ENCODE data around the gene TUNAR.

DNA sequence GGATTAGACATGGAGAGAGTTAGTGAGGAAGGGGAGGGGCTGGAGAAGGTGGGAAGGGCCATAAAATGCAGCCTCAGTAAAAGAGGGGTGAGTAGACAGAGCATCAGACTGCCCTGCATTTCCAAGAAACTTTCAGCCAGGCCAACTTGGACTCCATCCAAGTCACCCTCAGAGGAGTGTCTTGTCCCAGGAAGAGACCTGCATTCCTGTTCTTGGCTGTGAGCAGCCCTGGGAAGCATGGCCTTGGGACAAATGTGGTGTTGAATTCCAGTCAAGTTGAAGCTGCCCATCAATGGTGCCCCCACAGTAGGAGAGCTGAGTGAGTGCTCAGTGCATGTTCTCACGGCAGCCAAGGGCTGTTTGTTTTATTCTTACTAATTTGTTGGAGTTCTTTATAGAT lies 35.0 kb upstream of the TUNAR start:
- TF ChIP-seq, protein P1, sequence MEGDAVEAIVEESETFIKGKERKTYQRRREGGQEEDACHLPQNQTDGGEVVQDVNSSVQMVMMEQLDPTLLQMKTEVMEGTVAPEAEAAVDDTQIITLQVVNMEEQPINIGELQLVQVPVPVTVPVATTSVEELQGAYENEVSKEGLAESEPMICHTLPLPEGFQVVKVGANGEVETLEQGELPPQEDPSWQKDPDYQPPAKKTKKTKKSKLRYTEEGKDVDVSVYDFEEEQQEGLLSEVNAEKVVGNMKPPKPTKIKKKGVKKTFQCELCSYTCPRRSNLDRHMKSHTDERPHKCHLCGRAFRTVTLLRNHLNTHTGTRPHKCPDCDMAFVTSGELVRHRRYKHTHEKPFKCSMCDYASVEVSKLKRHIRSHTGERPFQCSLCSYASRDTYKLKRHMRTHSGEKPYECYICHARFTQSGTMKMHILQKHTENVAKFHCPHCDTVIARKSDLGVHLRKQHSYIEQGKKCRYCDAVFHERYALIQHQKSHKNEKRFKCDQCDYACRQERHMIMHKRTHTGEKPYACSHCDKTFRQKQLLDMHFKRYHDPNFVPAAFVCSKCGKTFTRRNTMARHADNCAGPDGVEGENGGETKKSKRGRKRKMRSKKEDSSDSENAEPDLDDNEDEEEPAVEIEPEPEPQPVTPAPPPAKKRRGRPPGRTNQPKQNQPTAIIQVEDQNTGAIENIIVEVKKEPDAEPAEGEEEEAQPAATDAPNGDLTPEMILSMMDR (conservative IDR thresholded peaks at IDR 0.05; ENCODE audit: low read depth in 2 of 2): no peak
- TF ChIP-seq POLR2AphosphoS5 (IDR thresholded peaks at IDR 0.05; ENCODE audit: low read depth) (no peak), ZNF114 (CRISPR knock-in tag; IDR thresholded peaks at IDR 0.05) (no peak), CREB1 (CRISPR knock-in tag; IDR thresholded peaks at IDR 0.05; ENCODE audit: low read depth) (no peak), EZH2 (IDR thresholded peaks at IDR 0.05; ENCODE audit: low read depth, unreplicated experiment) (no peak), EZH2phosphoT487 (IDR thresholded peaks at IDR 0.05; ENCODE audit: unreplicated experiment) (no peak), JUNB (IDR thresholded peaks at IDR 0.05; ENCODE audit: unreplicated experiment) (no peak), STAT1 (IDR thresholded peaks at IDR 0.05; ENCODE audit: unreplicated experiment) (no peak)
- TF ChIP-seq, protein P2, sequence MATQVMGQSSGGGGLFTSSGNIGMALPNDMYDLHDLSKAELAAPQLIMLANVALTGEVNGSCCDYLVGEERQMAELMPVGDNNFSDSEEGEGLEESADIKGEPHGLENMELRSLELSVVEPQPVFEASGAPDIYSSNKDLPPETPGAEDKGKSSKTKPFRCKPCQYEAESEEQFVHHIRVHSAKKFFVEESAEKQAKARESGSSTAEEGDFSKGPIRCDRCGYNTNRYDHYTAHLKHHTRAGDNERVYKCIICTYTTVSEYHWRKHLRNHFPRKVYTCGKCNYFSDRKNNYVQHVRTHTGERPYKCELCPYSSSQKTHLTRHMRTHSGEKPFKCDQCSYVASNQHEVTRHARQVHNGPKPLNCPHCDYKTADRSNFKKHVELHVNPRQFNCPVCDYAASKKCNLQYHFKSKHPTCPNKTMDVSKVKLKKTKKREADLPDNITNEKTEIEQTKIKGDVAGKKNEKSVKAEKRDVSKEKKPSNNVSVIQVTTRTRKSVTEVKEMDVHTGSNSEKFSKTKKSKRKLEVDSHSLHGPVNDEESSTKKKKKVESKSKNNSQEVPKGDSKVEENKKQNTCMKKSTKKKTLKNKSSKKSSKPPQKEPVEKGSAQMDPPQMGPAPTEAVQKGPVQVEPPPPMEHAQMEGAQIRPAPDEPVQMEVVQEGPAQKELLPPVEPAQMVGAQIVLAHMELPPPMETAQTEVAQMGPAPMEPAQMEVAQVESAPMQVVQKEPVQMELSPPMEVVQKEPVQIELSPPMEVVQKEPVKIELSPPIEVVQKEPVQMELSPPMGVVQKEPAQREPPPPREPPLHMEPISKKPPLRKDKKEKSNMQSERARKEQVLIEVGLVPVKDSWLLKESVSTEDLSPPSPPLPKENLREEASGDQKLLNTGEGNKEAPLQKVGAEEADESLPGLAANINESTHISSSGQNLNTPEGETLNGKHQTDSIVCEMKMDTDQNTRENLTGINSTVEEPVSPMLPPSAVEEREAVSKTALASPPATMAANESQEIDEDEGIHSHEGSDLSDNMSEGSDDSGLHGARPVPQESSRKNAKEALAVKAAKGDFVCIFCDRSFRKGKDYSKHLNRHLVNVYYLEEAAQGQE (IDR thresholded peaks at IDR 0.05; ENCODE audit: unreplicated experiment): no peak
- TF ChIP-seq, protein P3, sequence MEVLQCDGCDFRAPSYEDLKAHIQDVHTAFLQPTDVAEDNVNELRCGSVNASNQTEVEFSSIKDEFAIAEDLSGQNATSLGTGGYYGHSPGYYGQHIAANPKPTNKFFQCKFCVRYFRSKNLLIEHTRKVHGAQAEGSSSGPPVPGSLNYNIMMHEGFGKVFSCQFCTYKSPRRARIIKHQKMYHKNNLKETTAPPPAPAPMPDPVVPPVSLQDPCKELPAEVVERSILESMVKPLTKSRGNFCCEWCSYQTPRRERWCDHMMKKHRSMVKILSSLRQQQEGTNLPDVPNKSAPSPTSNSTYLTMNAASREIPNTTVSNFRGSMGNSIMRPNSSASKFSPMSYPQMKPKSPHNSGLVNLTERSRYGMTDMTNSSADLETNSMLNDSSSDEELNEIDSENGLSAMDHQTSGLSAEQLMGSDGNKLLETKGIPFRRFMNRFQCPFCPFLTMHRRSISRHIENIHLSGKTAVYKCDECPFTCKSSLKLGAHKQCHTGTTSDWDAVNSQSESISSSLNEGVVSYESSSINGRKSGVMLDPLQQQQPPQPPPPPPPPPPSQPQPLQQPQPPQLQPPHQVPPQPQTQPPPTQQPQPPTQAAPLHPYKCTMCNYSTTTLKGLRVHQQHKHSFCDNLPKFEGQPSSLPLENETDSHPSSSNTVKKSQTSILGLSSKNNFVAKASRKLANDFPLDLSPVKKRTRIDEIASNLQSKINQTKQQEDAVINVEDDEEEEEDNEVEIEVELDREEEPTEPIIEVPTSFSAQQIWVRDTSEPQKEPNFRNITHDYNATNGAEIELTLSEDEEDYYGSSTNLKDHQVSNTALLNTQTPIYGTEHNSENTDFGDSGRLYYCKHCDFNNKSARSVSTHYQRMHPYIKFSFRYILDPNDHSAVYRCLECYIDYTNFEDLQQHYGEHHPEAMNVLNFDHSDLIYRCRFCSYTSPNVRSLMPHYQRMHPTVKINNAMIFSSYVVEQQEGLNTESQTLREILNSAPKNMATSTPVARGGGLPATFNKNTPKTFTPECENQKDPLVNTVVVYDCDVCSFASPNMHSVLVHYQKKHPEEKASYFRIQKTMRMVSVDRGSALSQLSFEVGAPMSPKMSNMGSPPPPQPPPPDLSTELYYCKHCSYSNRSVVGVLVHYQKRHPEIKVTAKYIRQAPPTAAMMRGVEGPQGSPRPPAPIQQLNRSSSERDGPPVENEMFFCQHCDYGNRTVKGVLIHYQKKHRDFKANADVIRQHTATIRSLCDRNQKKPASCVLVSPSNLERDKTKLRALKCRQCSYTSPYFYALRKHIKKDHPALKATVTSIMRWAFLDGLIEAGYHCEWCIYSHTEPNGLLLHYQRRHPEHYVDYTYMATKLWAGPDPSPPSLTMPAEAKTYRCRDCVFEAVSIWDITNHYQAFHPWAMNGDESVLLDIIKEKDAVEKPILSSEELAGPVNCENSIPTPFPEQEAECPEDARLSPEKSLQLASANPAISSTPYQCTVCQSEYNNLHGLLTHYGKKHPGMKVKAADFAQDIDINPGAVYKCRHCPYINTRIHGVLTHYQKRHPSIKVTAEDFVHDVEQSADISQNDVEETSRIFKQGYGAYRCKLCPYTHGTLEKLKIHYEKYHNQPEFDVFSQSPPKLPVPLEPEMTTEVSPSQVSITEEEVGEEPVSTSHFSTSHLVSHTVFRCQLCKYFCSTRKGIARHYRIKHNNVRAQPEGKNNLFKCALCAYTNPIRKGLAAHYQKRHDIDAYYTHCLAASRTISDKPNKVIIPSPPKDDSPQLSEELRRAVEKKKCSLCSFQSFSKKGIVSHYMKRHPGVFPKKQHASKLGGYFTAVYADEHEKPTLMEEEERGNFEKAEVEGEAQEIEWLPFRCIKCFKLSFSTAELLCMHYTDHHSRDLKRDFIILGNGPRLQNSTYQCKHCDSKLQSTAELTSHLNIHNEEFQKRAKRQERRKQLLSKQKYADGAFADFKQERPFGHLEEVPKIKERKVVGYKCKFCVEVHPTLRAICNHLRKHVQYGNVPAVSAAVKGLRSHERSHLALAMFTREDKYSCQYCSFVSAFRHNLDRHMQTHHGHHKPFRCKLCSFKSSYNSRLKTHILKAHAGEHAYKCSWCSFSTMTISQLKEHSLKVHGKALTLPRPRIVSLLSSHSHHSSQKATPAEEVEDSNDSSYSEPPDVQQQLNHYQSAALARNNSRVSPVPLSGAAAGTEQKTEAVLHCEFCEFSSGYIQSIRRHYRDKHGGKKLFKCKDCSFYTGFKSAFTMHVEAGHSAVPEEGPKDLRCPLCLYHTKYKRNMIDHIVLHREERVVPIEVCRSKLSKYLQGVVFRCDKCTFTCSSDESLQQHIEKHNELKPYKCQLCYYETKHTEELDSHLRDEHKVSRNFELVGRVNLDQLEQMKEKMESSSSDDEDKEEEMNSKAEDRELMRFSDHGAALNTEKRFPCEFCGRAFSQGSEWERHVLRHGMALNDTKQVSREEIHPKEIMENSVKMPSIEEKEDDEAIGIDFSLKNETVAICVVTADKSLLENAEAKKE (CRISPR knock-in tag; IDR thresholded peaks at IDR 0.05): no peak
- TF ChIP-seq, protein P4, sequence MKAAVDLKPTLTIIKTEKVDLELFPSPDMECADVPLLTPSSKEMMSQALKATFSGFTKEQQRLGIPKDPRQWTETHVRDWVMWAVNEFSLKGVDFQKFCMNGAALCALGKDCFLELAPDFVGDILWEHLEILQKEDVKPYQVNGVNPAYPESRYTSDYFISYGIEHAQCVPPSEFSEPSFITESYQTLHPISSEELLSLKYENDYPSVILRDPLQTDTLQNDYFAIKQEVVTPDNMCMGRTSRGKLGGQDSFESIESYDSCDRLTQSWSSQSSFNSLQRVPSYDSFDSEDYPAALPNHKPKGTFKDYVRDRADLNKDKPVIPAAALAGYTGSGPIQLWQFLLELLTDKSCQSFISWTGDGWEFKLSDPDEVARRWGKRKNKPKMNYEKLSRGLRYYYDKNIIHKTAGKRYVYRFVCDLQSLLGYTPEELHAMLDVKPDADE (IDR thresholded peaks at IDR 0.05): no peak
